Eye (tissue), 1 donor: ENCODE measurements around the gene ORMDL3.
"Not testable (repeated sequence)": the region's sequence is repeated elsewhere in the genome, so short reads cannot be mapped to it uniquely, and the experiment has no call there.

ENCODE experiments used
- DNase-seq: peaks from one replicate; pipeline ENCODE4 v3.0.0-alpha.2; 2015

Gene ORMDL3

DNA sequence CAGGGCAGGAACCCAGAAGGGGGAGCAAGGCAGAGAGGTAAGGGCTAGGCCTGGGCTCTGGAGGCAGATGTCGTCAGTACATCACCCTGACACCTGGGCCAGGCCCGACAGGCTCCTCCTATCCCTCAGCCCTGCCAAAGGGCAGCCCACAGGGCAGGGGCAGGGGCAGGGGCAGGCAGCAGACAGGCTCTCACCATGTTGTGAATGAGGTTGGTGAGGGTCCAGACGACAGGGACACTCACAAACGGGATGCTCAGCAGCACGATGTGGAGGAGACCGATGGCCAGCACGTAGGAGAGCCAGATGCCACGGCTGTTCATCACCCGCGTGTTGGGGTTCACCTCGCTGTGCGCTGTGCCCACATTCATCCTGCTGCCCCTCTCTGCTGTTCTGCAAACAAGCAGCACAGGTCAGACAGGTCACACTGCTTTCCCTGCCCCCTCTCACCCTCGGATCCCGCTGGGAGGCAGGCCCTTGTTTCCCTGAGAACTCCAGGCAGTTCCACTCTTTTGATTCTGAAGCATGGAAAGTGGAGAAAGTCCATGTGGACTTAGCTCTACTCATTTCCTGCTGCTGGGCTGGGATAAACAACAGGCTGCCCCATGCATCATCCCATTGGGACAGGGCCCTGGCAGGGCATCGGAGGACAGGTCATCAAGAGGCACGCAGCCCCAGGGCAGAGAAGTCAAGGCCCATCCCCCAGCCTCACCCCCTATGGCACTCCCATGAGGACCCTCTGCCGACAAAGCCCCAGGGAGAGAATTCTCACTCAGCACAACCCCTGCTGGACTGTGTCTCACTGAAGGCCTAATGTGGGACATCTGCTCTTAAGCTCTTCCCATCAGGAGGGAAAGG lies 3.3 kb downstream of the ORMDL3 start:
- peak; percentile 33 for DNase-seq

DNA sequence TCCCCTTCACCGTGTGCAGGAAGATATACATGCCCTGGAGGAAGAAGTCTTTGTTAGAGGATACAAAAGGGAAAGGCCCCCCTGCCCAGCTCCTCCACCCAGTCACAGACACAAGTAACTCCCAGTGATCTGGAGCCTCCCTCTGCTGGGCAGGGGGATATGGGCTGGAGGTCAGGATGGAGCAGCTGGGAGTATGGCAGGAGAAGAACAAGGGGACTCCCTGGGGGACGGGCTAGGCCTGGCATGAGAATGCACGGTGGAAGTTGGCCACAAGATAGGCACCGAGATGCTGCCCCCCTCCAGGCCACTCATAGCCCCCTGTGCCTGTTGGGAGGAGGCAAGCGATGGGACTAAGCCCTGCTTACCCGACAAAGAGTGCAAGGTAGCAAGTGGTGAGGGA lies 4.2 kb downstream of the ORMDL3 start:
- DNase-seq = no peak

DNA sequence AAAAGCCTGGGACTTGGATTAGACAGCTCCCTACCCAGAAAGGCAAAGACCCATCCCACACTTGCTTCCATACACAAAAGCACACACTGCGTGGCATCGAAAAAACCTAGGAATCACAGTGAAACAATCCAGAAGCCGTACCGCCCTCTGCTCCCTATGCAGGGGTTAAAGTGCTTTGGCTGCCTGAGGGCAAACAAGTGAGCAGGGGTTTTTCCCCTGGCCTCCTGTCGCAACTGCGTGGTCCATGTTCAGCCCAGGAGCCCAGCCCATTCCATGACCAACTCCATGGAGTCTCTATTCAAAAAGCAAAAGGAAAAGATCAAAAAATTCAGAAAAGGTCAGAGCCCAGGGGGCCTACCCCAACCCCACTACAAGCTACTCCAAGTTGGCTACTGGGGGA lies 5.4 kb downstream of the ORMDL3 start:
- DNase-seq = no peak

DNA sequence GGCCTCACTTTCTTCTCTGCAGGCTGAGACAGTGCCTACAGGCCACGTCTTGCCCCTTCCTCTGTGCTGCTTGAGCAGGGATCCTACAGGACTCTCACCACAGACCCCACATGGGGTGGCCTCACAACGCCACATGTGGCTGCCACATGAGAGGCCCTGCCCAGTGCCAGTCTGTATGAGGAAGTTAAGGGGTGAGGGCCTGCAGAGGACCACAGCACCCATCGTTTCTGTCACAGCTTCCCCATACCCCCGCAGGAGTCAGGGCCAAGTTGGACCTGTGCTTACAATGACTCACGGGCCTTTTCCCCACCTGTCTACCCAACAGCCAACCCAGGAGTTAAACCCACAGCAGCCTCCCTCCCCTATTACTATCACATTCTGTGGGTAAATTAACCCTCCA lies 6.1 kb downstream of the ORMDL3 start:
- no peak for DNase-seq

DNA sequence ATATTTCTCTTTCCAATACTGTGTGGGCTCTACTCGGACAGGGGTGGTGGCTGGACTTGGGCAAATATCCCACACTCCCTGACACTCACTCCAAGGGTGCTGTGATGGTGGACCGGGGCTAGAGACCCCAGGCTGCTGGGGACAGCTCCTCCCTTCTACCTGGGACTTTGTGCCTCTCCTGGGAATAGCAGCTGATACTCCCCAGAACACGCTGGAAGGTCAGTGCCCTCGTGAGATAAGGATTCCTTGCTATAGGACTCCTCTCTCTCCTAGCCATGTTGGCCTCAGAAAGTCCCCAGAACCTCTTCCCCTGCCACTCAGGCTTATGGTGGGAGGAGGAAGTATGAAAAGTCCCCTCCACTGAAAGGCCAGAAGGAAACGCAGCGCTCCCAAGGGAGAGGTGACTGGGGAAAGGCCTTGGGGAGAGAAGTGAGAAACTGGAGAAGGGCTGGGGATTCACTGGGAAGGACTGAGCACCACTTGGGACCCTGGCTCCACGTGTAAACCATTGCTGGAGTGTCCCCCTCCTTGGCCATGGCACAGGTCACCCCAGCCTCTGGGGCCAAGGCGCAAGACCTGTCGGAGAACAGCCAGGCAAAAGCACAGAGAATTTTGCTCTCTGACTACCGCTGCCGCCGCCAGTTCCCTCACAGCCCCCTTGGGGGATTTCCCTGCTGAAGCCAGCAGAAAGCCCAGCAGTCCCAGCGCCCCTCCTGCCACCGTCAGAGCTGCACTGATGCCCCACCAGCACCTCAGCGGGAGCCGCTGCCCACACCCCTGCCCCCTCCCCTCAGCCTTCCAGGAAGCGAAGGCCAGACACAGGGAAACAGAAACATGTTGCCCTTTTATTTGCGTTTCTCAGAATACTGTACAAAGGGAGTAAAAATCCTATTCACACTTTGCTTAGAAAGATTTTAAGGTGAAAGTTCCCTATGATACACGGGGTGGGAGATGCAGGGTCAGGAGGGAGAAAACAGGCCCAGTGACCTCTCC lies 6.9 kb downstream of the ORMDL3 start:
- DNase-seq = no peak

DNA sequence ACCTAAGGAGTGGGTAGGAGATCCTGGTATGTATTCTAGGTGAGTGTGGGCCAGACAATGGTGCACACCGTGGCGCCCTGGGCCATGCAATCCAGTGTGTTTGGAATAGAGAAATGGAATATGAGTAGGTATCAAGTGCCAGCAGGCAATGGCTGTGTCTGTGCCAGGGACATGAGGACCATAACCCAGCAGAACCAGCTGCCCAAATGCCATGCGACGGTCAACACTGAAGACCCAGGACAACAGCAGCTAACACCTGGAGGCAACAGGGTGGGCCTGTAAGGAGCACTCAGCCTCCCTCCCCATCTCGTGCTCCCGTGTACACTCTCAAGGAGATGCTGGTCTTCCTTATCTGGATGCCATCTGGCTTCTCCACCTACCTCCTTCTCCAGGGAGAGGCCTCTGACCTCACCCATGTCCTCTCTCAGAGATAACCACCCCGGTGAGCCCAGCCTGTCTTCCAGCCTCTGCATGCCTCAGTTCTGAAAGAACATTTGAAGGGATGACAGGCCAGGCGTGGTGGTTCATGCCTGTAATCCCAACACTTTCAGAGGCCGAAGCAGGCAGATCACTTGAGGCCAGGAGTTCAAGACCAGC lies 8.2 kb downstream of the ORMDL3 start:
- no peak for DNase-seq

DNA sequence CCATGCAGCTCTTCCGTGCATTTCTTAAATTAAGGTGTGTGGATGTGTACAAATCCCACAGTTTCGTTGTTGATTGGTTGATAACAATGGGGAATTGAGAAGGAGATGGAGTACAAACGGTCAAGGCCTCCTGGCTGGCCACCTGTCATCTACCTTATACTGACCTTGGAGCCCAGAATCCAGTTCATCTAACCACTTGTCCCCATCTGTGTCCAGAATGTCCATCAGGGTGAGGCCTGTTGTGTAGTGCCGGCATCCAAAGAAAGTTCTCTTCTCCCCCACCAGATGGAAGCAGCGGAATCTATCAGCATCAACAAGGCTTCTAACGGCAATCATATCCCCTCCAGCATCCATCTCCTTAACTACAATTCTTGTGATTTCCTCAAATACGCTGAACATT lies 10.5 kb downstream of the ORMDL3 start:
- DNase-seq = no peak

DNA sequence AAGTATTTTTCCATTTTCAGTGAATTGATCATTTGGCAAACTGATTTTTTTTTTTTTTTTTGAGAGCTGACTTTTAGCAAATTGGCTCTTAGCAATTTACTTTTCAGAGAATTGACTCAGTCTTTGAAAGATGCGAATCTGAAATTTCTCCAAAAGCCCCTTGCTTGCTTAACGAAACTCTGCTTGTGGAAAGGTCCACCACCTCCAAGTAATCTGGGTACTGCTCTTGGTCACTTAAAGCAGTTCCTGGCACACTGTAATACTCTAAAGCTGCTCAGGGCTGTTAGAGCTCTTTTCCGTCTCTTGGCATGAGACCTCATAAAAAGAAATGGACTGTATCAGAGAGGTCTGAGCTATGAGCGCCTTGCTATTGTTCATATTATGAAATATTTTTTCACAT lies 11.8 kb downstream of the ORMDL3 start:
- DNase-seq = no peak

DNA sequence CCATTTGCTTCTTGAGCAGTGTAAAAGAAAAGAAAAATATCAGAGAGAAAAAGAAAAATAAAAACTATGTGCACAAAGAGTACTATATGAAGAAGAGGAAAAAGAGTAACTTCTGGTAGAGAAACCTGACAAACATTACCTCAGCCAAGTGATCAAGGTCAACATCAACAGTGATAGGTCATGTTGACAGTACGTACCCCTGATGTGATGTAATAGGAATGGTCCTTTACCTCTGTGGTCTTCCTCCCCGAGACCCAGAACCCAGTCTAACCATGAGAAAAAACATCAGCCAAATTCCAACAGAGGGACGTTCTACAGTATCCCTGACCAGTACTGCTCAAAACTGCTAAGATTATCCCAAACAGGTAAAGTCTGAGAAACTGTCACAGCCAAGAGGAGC lies 13.4 kb downstream of the ORMDL3 start:
- no peak for DNase-seq

DNA sequence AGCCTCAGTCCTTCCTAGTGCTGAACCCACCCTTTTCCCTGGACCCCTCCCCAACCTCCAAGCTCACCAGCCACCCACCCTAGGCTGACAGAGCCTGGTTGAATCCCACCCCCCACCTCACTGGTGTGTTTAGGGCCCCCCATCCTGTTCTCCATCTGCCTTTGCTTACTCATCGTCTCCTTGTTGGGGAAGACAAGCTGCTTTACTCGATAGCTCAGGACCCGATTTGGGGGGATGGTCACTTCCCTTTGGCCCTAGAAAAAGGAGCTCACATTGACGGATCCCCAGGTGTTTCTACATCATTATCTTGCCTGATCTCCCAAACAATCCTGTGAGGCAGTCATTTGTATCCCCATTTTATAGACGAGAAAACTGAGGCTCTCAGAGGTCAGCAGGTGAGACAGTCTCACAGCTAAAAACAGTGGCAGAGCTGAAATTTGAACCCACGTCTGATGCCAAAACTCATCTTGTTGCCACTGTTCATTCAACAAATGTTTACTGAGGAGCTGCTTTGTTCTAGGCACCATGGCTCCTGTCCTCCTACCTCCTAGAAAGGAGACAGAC lies 18.5 kb downstream of the ORMDL3 start:
- no peak for DNase-seq

DNA sequence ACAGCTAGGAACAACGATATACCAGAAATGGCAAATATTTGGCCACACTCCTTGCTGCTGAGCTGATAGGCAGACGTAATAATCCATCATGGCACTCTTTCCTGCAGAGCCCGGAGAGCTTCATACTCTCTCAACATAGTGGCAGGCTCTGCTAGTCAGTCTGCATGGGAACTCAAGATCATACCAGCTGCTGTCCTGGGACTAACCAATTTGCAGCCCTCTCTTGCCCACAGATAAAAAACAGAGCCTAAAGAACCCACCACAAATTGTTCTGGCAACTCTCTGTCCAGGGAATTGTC lies 22.5 kb downstream of the ORMDL3 start:
- DNase-seq = no peak

DNA sequence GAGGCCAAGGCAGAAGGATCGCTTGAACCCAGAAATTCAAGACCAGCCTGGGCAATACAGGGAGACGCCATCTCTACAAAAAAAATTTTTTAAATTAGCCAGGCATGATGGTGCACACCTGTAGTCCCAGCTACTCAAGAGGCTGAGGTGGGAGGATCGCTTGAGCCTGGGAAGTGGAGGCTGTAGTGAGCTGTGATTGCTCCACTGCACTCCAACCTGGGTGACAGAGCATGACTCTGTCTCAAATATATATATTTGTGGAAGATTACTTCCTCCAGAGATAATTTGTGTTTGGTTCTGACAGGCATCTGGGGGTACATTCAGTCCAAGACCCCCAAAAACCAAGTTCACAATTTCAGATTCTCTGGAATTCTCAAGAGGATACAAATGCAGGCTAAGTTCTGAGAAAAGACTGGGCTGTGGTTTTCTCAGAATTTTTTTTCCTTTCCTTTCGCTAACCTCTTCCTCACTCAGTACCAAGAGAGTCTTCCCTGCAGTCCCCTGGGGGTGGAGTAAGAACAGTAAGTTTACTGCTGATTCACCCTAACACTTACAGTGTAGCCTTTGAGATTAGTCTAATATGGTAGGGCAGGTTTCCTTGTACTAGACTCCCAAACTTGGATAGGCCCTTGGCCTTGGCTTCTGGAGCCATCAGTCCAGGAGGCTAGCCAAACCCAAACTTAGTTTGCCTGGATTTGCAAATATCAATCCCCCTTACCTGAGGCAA lies 24.1 kb downstream of the ORMDL3 start:
- no peak for DNase-seq

DNA sequence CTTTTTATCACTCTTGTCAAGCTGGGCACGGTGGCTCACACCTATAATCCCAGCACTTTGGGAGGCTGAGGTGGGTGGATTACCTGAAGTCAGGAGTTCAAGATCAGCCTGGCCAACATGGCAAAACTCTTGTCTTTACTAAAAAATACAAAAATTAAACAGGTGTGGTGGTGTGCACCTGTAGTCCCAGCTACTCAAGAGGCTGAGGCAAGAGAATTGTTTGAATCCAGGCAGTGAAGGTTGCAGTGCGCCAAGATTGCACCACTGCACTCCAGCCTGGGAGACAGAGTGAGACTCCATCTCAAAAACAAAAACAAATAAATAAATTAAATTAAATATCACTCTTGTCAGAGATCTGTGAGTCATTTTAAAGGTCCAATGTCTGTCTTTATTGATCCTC lies 25.4 kb downstream of the ORMDL3 start:
- not testable (repeated sequence) for DNase-seq

DNA sequence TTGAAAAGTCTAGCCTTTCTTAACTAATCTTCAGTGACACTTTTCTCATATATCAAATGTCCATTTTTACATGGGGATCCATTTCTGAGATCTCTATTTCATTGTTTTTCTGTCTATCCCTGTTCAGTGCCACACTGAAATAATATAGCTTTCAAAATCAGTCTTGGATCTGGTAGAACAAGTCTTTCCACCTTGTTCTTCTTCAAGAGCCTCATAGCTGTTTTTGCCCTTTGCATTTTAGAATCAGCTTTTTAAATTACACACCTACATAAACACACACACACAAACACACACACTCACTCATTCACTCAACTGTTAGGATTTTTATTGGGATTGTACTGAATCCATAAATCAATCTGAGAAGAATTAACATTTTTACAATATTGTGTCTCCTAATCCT lies 28.2 kb downstream of the ORMDL3 start:
- no peak for DNase-seq

DNA sequence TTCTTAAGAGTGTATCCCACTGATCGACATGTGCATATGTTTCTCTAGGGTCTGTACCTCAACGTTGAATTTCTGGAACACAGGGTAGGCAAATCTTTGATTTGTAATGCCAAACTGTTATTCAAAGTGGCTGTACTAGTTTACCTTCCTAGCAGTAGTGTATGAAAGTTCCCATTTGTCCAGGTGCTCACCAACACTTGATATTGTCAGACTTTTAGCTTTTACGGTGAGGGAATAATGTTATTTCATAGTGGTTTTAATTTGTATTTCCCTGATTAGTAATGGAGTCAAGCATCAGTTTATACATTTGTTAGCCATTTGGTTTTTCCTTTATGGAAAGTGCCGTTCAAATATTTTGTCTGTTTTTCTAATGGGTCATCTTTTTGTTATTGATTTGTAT lies 29.3 kb downstream of the ORMDL3 start:
- DNase-seq = no peak

DNA sequence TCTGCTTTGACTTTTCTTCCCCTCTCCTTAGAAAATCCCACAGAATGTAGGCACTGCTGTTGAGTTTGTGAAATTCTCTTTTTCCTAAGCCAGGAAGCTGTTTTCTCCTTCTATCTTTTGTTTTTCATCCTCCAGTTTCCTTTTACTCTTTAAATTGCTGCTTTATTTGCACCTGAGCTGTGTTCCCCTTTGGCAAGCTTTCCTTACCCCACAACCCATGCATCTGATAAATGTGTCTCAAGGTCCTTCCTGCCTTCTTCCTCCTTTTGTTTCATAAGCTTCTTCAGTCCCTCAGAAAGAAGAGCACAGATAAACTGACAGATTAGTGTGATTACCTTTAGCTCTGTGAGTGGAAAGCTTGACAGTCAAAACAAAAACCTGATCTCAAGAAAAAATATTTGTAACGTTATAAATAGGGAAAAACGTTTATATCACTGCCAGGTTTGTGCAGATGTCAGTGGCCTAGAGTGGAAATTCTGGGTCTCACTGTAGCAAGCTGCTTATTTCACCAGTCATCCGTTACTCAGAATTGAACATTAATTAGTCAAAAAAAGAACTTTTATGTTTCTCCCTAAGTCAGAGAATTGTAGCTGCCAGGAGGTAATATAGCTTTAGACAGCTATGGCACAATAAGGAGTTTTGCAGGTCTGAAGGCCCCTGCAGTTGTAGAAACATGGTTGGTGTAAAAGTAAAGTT lies 32.6 kb downstream of the ORMDL3 start:
- no peak for DNase-seq

DNA sequence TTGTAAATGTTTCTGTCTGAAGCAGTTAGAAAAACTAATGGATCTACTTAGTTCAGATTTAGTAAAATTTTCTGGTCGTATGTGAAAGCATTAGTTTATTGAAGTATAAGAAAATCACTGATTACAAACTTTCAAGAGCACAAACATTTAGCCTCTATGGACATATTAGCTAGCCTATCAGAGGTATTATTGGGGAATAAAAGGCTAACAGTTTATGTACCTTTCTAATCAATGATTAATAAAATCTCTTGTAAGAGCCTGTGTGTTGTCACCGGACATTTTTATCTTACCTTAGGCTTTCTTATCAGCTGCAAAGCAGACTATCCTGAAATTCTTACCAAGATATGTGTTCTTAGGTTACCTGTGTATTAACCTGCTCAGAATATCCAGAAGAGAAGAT lies 38.2 kb downstream of the ORMDL3 start:
- DNase-seq = no peak

DNA sequence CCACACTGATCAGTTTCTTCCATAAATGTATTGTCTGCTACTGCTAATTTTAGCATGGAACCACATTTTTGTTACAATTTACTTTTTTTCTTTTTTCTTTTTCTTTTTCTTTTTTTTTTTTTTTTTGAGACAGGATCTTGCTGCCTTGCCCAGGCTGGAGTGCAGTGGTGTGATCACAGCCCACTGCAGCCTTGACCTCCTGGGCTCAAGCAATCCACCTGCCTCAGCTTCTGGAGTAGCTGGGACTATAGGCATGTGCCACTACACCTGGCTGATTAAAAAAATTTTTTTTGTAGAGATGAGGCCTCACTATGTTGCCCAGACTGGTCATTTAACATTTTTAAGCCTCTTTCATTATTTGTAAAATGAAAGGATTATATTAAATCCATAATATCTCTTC lies 40.3 kb downstream of the ORMDL3 start:
- DNase-seq = no peak

DNA sequence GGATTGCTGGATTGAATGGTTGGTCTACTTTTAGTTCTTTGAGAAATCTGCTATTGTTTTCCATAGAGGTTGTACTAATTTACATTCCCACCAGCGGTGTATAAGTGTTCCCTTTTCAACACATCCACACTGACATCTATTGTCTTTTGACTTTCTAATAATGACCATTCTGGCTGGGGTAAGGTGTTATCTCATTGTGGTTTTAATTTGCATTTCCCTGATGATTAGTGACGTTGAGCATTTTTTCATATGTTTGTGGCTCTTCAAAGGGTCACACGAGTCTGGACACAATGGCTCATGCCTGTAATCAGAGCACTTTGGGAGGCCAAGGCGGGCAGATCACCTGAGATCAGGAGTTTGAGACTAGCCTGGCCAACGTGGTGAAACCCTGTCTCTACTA lies 41.3 kb downstream of the ORMDL3 start:
- DNase-seq = not testable (repeated sequence)

DNA sequence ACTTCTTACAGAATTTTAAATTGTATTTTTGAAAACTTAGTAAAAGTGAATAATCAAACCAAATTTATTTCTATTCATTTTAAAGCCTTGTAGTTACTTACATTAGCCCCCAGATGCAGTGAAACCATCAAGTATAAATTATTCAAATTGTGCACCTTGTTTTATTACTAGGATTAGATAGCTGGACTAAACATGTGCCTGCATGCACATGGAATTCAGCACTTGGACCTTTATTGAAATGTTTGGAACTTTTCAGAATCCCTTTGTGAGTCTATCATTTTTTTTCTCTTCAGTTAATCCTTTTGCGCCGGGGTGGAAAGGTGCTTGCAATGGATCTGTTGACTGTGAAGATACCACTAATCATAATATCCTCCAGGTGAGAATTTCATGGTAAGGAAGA lies 54.6 kb downstream of the ORMDL3 start:
- DNase-seq = no peak

DNA sequence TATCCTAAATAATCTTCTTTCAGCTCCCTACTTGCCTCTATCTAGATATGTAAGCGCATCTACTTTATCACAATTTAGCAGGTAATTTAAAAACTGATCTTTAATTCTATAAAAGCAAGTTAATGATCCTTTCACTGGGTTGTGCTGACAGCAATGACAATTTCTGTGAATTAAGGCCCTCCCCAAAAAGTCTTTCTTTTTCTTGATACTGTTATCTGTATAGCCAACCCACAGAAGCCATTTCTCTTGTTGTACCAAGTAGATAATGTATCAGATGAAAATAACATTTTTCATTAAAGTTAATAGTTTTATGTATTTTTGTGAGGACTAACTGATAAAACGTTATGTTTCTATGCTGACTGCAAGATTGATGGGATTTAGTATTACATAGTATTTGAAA lies 55.6 kb downstream of the ORMDL3 start:
- DNase-seq = no peak
